Measurements from ENCODE around the gene CDH13.

Gene CDH13

GRCh38 chr16:83010776-83011720, 384.3 kb downstream of the CDH13 start:
- DNase-seq = no peak

GRCh38 chr16:83011939-83012338, 385.2 kb downstream of the CDH13 start:
- DNase-seq = no peak

- DNase-seq = no peak
Observed at GRCh38 chr16:83013071-83013470, 386.3 kb downstream of the CDH13 start.

GRCh38 chr16:83019963-83020362, 393.2 kb downstream of the CDH13 start:
- DNase-seq = no peak

GRCh38 chr16:83021045-83021444, 394.3 kb downstream of the CDH13 start:
- no peak for DNase-seq

DNA sequence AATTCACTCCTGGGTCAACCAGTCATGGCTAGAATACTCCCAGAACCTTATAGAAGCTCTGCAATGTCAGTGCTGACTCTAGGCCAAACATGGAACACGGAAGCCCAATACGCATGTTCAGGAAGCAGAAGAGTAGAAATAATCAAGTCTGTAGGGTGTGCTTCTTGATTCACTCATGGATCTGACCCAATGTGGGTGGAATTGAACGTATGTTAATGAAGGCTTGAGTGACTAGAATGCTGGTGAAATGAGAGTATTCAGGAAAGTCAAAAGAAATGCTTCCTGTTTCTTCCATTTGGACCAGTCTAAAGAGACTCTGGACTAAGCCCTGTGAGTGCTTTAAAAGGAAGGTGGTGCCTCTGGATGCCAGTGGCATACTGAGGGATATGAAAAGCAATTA, 395.0 kb downstream of the CDH13 start:
- DNase-seq = no peak

GRCh38 chr16:83023011-83023410, 396.2 kb downstream of the CDH13 start:
- DNase-seq = no peak

DNA sequence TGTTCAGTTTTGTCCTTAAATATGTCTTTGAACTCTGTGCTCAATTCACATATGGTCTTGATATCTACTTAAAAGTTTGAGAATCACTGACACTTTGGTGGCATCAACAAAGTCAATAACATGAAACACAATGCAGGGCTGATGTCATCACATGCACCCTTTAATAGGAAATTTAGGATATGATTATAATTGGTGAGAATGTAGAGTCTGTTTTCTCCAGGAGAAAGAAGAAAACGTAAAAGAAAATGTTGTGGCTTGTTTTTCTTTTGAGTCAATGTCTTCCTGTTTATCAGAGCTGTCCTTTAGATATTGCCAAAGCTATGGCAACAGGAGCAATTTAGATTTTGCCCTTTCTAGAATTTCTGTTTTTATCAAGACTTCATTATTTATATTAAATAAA, 396.9 kb downstream of the CDH13 start:
- no peak for DNase-seq

GRCh38 chr16:83027973-83028372, 401.2 kb downstream of the CDH13 start:
- no peak for DNase-seq

GRCh38 chr16:83029467-83029866, 402.7 kb downstream of the CDH13 start:
- DNase-seq = no peak

- no peak for DNase-seq
Observed at GRCh38 chr16:83031524-83031923, 404.8 kb downstream of the CDH13 start.

GRCh38 chr16:83037102-83037501, 410.3 kb downstream of the CDH13 start:
- no peak for DNase-seq

GRCh38 chr16:83037884-83038283, 411.1 kb downstream of the CDH13 start:
- no peak for DNase-seq

- no peak for DNase-seq
Observed at GRCh38 chr16:83040174-83040573, 413.4 kb downstream of the CDH13 start.

DNA sequence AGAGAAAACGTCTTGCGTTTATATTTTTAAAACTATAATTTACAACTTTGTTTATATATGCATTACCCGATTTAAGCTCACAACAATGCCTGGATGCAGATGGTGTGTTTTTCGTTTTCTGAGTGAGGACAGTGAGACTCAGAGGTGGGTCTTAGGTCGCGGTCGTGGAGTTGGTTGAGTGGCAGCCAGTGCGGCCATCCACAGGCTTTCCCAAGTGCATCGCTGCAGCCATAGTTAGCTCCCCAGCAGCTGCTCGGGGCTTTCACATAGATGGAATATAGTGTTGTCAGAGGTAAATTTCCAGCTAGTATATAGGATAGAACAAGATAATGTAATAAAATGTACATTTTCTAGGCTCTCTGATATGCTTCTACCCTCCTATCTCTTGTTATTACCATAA, 417.8 kb downstream of the CDH13 start:
- DNase-seq = no peak

GRCh38 chr16:83045790-83046189, 419.0 kb downstream of the CDH13 start:
- no peak for DNase-seq

DNA sequence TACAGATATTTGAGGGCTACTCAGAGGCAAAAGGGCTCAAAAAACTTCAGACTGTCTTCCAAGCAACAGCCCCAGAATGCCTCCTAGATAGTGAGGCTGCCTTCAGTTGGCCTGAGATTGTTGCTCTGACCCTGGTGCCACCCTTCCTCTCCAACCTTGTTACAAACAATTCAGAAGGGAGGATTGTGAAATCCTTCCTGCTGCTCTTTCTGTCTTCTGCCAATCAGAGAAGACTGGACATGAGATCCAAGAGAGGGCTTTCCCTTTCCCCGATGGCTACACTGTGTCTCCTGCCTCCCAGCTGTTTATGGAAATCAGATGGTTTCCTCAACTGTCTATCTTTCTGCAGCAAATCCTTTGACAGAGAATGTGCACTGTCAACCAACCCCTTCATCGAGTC, 419.9 kb downstream of the CDH13 start:
- DNase-seq = no peak

- no peak for DNase-seq
Observed at GRCh38 chr16:83051451-83051850, 424.7 kb downstream of the CDH13 start.

DNA sequence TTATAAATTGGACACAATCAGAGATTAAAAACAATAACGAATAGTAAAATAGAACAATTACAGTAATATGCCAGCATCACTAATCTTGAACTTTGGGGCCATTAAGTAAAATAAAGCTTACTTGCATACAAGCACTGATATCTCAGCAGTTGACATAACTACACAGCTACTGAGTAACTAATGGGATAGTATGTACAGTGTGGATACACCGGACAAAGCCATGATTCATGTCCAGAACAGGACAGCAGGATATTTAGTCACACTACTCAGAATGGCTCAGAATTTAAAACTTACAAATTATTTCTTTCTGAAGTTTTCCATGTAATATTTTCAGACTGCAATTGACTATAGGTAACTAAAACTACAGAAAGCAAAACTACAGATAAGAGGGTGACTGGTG, 427.5 kb downstream of the CDH13 start:
- no peak for DNase-seq

DNA sequence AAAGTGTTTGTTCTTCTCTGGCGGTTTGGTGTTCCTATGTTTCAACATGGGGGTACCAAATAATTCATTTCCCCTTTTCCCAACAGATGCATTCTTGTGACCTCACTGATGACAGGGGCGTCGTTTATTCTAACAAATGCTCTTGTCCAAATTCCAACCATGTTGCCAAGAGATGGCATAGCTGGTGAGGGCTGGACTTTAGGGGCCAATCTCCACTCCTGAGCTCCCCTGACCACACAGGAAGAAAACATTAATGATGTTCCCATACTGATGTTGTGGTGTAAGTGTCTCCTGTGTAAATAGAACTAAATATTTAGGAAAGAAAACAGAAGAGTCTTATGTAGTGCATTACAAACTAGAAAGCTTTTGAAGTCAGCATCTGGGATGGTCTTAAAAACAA, 431.6 kb downstream of the CDH13 start:
- DNase-seq = no peak

- no peak for DNase-seq
Observed at GRCh38 chr16:83059237-83059636, 432.5 kb downstream of the CDH13 start.

DNA sequence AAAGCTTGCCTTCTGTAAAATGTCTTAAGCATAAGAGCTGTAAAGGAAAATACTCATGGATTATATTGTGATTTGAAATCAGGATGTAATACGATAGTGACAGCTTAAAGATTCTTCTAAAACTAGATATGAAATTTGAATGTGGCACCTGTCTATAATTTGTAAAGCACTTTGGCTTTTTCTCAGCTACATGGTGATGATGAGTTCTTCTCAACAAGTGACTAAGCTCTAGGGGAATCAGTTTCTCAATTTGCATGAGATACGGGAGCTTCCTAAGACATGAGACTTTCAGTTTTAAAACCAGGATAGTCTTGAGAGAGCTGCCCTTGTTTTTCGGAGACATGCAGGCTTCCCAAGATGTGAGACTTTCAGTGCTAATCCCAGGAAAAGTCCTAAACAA, 439.2 kb downstream of the CDH13 start:
- DNase-seq = no peak

DNA sequence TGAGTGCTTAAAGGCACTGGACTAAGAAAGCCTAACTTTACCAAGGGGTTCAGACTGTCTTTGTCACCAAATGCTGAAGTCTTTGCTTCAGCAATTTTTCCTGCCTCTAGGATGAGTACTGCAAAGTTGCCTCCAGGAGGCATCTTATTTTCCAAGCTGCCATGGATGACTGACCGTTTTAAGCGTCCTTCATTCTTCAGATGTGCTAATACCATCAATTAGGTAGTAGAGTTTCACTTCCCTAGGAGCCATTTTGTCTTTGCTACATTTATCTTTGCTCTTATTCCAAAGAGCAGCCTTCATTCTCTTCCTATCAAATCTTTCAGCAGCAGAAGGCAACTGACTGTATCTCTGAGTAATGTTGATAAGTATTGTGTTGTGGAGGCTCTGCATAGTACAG, 440.1 kb downstream of the CDH13 start:
- no peak for DNase-seq

DNA sequence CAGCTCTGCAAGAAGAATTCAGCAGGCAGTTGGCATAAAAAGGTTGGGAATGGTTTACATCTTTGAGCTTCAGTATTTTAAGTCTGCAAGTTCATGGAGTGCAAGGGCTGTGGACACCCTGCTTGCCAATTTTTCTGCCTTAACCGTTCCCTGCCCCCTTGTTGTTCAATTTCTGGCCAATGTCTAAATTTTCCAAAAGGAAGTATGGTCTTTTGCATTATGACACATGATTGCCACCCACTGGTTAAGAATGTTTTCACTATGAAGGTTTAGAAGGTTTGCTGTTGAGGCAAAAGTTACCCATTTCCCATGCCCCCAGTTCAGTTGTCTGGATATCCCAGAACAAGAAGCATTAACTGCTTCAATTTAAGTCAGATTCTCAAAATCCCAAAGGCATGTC, 441.9 kb downstream of the CDH13 start:
- DNase-seq = no peak

Measured in stimulated activated CD4-positive, alpha-beta T cell treated with anti-CD3 and anti-CD28 coated beads, Interleukin-2, amount 100 ng/mL, for 24 hours (primary cell).